Fibroblast of lung (primary cell): ENCODE data around the gene IFT122. TPM values are rescaled to one million over a fixed set of nuclear protein-coding genes. Genes with fewer than 3 reads are reported as not detected.

Experiments used
- DNase-seq, 2 donors: peaks; one replicate each; pipeline versions ENCODE4 v3.0.0 to v3.0.0-alpha.2; 2010; ENCODE audit warnings: low read depth in 2 of 2
- H2AFZ ChIP-seq: 2 replicates; pipeline ENCODE4 v1.5.1; 2012; ENCODE audit warnings: low read length, control low read depth, inconsistent platforms
- H3K27ac ChIP-seq: 2 replicates; pipeline ENCODE4 v1.5.1; 2011; ENCODE audit warnings: low read length, control low read depth; ENCODE audit not compliant: insufficient read depth
- H3K27me3 ChIP-seq: 2 replicates; pipeline ENCODE4 v1.5.1; 2011; ENCODE audit warnings: mild to moderate bottlenecking, low read length; ENCODE audit not compliant: control insufficient read depth, insufficient read depth
- H3K36me3 ChIP-seq: 2 replicates; pipeline ENCODE4 v1.5.1; 2011; ENCODE audit warnings: low read length; ENCODE audit not compliant: control insufficient read depth, insufficient read depth
- H3K4me1 ChIP-seq: 2 replicates; pipeline ENCODE4 v1.5.1; 2011; ENCODE audit warnings: low read length; ENCODE audit not compliant: control insufficient read depth, insufficient read depth; ENCODE audit errors: extremely low read depth
- H3K4me2 ChIP-seq: 2 replicates; pipeline ENCODE4 v1.5.1; 2011; ENCODE audit warnings: low read length, control low read depth; ENCODE audit not compliant: insufficient read depth; ENCODE audit errors: extremely low read depth
- H3K4me3 ChIP-seq, 4 experiments: fragments of 200-600 bp in 1 of 4; sonication (generic) in 1 of 4; replicated peaks in 1 of 4; 2 replicates each; pipeline ENCODE4 v1.5.1; 2011 to 2016; ENCODE audit warnings: low read length in 4 of 4, low read depth in 3 of 4, mild to moderate bottlenecking in 3 of 4, control low read depth in 2 of 4, inconsistent platforms in 1 of 4, mixed read lengths in 1 of 4; ENCODE audit not compliant: insufficient read depth in 1 of 4; ENCODE audit errors: control extremely low read depth in 1 of 4
- H3K79me2 ChIP-seq: 2 replicates; pipeline ENCODE4 v1.5.1; 2012; ENCODE audit warnings: mild to moderate bottlenecking, low read length, inconsistent platforms; ENCODE audit not compliant: control insufficient read depth, insufficient read depth
- H3K9ac ChIP-seq: 2 replicates; pipeline ENCODE4 v1.5.1; 2011; ENCODE audit warnings: mild to moderate bottlenecking, low read length, control low read depth; ENCODE audit not compliant: insufficient read depth
- H3K9me3 ChIP-seq: 2 replicates; pipeline ENCODE4 v1.5.1; 2012; ENCODE audit warnings: low read depth, low read length; ENCODE audit not compliant: control insufficient read depth, insufficient read depth
- H4K20me1 ChIP-seq: 2 replicates; pipeline ENCODE4 v1.5.1; 2011; ENCODE audit warnings: low read length; ENCODE audit not compliant: control insufficient read depth, insufficient read depth; ENCODE audit errors: extremely low read depth
- CTCF ChIP-seq, 2 donors: IDR thresholded peaks in 1 of 2; conservative IDR thresholded peaks in 1 of 2; 1 replicate in 1 of 2; 2 replicates in 1 of 2; pipeline ENCODE4 v1.5.1; 2011 to 2012; ENCODE audit warnings: low read length in 2 of 2, control low read depth in 1 of 2, inconsistent platforms in 1 of 2, low read depth in 1 of 2, mild to moderate bottlenecking in 1 of 2
- EZH2 ChIP-seq: IDR thresholded peaks from 2 replicates; pipeline ENCODE4 v1.5.1; 2012; ENCODE audit warnings: low read length, control low read depth, mild to moderate bottlenecking; ENCODE audit errors: missing control alignments
- polyA plus RNA-seq, 2 donors: library from polyadenylated mRNA; depleted of rRNA in 1 of 2; stranded (reverse) in 1 of 2; unstranded in 1 of 2; fragments of >200 nt; gene quantifications; 2 replicates each; pipeline ENCODE4 v1.2.1, GENCODE V29; 2011 to 2012; ENCODE audit warnings: missing spikeins in 1 of 2
- total RNA-seq: library from RNA; depleted of rRNA; stranded (reverse); fragments of >200 nt; gene quantifications from 2 replicates; pipeline ENCODE4 v1.2.1, GENCODE V29; 2014

IFT122 gene
- total and polyA plus RNA-seq, 2 donors (not counting 1 experiment from before 2014, with no cell fraction given): 13.2 to 27.2 TPM

DNA sequence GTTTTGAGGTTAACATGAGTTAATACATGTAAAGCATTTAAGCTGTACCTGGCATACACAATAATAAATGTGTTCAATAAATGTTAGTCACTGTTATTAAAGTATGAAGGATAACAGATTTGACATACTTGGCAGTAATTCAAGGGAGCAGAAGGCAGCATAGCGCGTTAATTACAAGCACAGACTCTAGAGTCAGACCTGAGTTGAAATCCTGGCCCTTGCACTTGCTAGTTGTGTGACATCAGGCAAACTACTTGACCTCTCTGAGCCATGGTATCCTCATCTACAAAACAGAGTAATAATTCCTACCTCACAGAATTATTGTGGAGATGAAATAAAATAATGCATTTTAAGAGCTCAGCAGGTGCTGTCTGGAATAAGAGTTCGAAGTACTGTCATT lies 5.4 kb downstream of the IFT122 start:
- Histone ChIP-seq H4K20me1 (no peaks in the 10 kb centered on the region), H3K4me1 (peaks cover 10% of the 10 kb centered on the region), H3K4me3 (no peak overlapping the region), H3K27me3 (no peaks in the 10 kb centered on the region), H3K79me2 (peaks cover 9% of the 10 kb centered on the region), H3K9me3 (no peaks in the 10 kb centered on the region), H3K9ac (no peak overlapping the region), H2AFZ (no peak overlapping the region), H3K36me3 (no peaks in the 10 kb centered on the region), H3K27ac (no peak overlapping the region), H3K4me2 (no peak overlapping the region)
- TF ChIP-seq EZH2: no peak
- no peak for TF ChIP-seq CTCF (conservative IDR thresholded peaks at IDR 0.05 in 1 of 2, IDR thresholded peaks at IDR 0.05 in 1 of 2; ENCODE audit: low read depth in 1 of 2, low read length in 2 of 2)
- DNase-seq: no peak

DNA sequence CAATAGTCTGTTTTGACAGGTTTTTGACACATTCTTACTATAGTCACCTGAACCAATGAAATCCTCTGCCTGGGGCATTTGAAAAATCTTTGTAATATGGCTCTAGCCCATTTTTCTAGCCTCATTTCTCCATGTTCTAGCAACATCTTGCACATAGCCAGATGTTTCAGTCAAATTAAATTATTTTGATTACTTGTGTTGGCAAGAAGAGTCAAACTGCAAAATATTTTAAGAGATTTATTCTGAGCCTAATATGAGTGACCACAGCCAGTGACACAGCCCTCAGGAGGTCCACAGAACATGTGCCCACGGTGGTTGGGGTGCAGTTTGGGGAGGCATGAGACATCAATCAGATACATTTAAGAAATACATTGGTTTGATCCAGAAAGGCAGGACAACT lies 6.9 kb downstream of the IFT122 start:
- peaks cover 2% of the 10 kb centered on the region for H3K79me2 ChIP-seq
- H3K4me1 ChIP-seq: peaks cover 2% of the 10 kb centered on the region
- no peaks in the 10 kb centered on the region for H3K27me3 ChIP-seq
- H4K20me1 ChIP-seq: no peaks in the 10 kb centered on the region
- no peak overlapping the region for H3K4me3 ChIP-seq
- H3K4me2 ChIP-seq: no peak overlapping the region
- no peak for DNase-seq
- no peak overlapping the region for H3K27ac ChIP-seq
- no peak overlapping the region for H3K9ac ChIP-seq
- no peak overlapping the region for H2AFZ ChIP-seq
- peaks cover 2% of the 10 kb centered on the region for H3K36me3 ChIP-seq
- H3K9me3 ChIP-seq: no peaks in the 10 kb centered on the region
- no peak for TF ChIP-seq EZH2

GRCh38 chr3:129448186-129448895 lies 8.3 kb downstream of the IFT122 start:
- TF ChIP-seq CTCF (conservative IDR thresholded peaks at IDR 0.05 in 1 of 2, IDR thresholded peaks at IDR 0.05 in 1 of 2; ENCODE audit: low read depth in 1 of 2, low read length in 2 of 2) (no peak), EZH2 (no peak)
- H3K4me2 ChIP-seq: no peak overlapping the region
- no peak for DNase-seq
- H4K20me1 ChIP-seq: no peaks in the 10 kb centered on the region
- H3K27ac ChIP-seq: no peak overlapping the region
- peaks cover 1% of the 10 kb centered on the region for H3K4me1 ChIP-seq
- no peak overlapping the region for H3K9ac ChIP-seq
- H3K79me2 ChIP-seq: no peaks in the 10 kb centered on the region
- no peak overlapping the region for H3K4me3 ChIP-seq
- H3K9me3 ChIP-seq: no peaks in the 10 kb centered on the region
- H3K36me3 ChIP-seq: peaks cover 2% of the 10 kb centered on the region
- no peak overlapping the region for H2AFZ ChIP-seq
- H3K27me3 ChIP-seq: no peaks in the 10 kb centered on the region
